Measurements from ENCODE around the gene RPL27A.

GRCh38 chr11:8694137-8694536, 11.5 kb downstream of the RPL27A start:
- TF ChIP-seq POLR2A (IDR thresholded peaks at IDR 0.05; ENCODE audit: low read depth, low read length) (no peak), POLR2AphosphoS5 (IDR thresholded peaks at IDR 0.05; ENCODE audit: low read depth, low read length) (no peak)

Measured in GM12892 (cell line).